Jurkat, Clone E6-1 (cell line): ENCODE measurements around the gene KCNT1.

Source experiments
- DNase-seq: peaks from one replicate; pipeline ENCODE4 v3.0.0-alpha.2; 2011; ENCODE audit warnings: low read depth, low spot score
- H3K4me3 ChIP-seq: 2 replicates; pipeline ENCODE4 v1.5.1; 2011; ENCODE audit warnings: mild to moderate bottlenecking, low read length, control low read depth, moderate library complexity

The KCNT1 gene

GRCh38 chr9:135802876-135803419, 101.0 kb downstream of the KCNT1 start:
- no peak overlapping the region for H3K4me3 ChIP-seq
- no peak for DNase-seq

GRCh38 chr9:135803441-135803840, 101.5 kb downstream of the KCNT1 start:
- DNase-seq = no peak

GRCh38 chr9:135804581-135805421, 102.8 kb downstream of the KCNT1 start:
- DNase-seq = no peak
- H3K4me3 ChIP-seq = no peak overlapping the region

More at GRCh38 chr9:135803441-135803840, 101.5 kb downstream of the KCNT1 start:
- no peak overlapping the region for H3K4me3 ChIP-seq

GRCh38 chr9:135805422-135806022, 103.5 kb downstream of the KCNT1 start:
- no peak overlapping the region for H3K4me3 ChIP-seq
- no peak for DNase-seq

GRCh38 chr9:135809166-135809565, 107.2 kb downstream of the KCNT1 start:
- no peak for DNase-seq

GRCh38 chr9:135810806-135811575, 109.0 kb downstream of the KCNT1 start:
- no peak for DNase-seq
- no peak overlapping the region for H3K4me3 ChIP-seq

More at GRCh38 chr9:135809166-135809565, 107.2 kb downstream of the KCNT1 start:
- no peak overlapping the region for H3K4me3 ChIP-seq

- DNase-seq = no peak
- H3K4me3 ChIP-seq = no peak overlapping the region
Observed at GRCh38 chr9:135811801-135812200, 109.8 kb downstream of the KCNT1 start.

- no peak for DNase-seq
- no peak overlapping the region for H3K4me3 ChIP-seq
Observed at GRCh38 chr9:135812961-135813360, 111.0 kb downstream of the KCNT1 start.

GRCh38 chr9:135813671-135814290, 111.8 kb downstream of the KCNT1 start:
- no peak for DNase-seq
- H3K4me3 ChIP-seq = no peak overlapping the region

- H3K4me3 ChIP-seq = no peak overlapping the region
Observed at GRCh38 chr9:135814421-135815095, 112.6 kb downstream of the KCNT1 start.

GRCh38 chr9:135815413-135815812, 113.4 kb downstream of the KCNT1 start:
- H3K4me3 ChIP-seq = no peak overlapping the region
- no peak for DNase-seq

More at GRCh38 chr9:135814421-135815095, 112.6 kb downstream of the KCNT1 start:
- no peak for DNase-seq

GRCh38 chr9:135815830-135816650, 114.1 kb downstream of the KCNT1 start:
- H3K4me3 ChIP-seq = no peak overlapping the region
- DNase-seq = no peak

- DNase-seq = no peak
- no peak overlapping the region for H3K4me3 ChIP-seq
Observed at GRCh38 chr9:135816651-135816970, 114.6 kb downstream of the KCNT1 start.

- DNase-seq = no peak
- H3K4me3 ChIP-seq = no peak overlapping the region
Observed at GRCh38 chr9:135817951-135818717, 116.1 kb downstream of the KCNT1 start.

GRCh38 chr9:135818718-135819475, 116.9 kb downstream of the KCNT1 start:
- DNase-seq = no peak
- no peak overlapping the region for H3K4me3 ChIP-seq

- no peak overlapping the region for H3K4me3 ChIP-seq
- no peak for DNase-seq
Observed at GRCh38 chr9:135819905-135820304, 117.9 kb downstream of the KCNT1 start.

- DNase-seq = no peak
- no peak overlapping the region for H3K4me3 ChIP-seq
Observed at GRCh38 chr9:135820661-135821060, 118.7 kb downstream of the KCNT1 start.
